Measurements from ENCODE around the gene CLEC18A.

GRCh38 chr16:69910964-69911363 is 40.2 kb upstream of the CLEC18A start:
- no peak for TF ChIP-seq CTCF (conservative IDR thresholded peaks at IDR 0.05 in 1 of 2, IDR thresholded peaks at IDR 0.05 in 1 of 2; ENCODE audit: extremely low read depth in 1 of 2, insufficient read depth in 1 of 2, low read depth in 1 of 2, low read length in 2 of 2)
- TF ChIP-seq EZH2 (IDR thresholded peaks at IDR 0.05; ENCODE audit: borderline replicate concordance, low read length), result no peak

All from mammary epithelial cell (primary cell).